Measurements from ENCODE around the gene BNC2. TPM values are rescaled to one million over a fixed set of nuclear protein-coding genes. Genes with fewer than 3 reads are reported as not detected.

The BNC2 gene
- total and polyA plus RNA-seq, 4 experiments from 2014 or later: not detected

- DNase-seq: no peak
- Histone ChIP-seq H3K36me3 (ENCODE audit: insufficient read depth, low read length) (no peaks in the 10 kb centered on the region), H3K9me3 (ENCODE audit: control insufficient read depth in 1 of 2, low read length in 2 of 2) (no peaks in the 10 kb centered on the region), H3K4me1 (ENCODE audit: insufficient read depth, low read length) (no peaks in the 10 kb centered on the region), H3K27me3 (ENCODE audit: insufficient read depth, low read length) (no peaks in the 10 kb centered on the region), H3K4me3 (ENCODE audit: low read length in 2 of 2) (no peak overlapping the region), H3K27ac (ENCODE audit: low read depth, low read length) (no peak overlapping the region)
- ChIA-PET CTCF (ENCODE audit: partially characterized antibody) (no interaction called here), POLR2A (ENCODE audit: partially characterized antibody) (no interaction called here)
- intact Hi-C loops (cut with micrococcal nuclease): no loop called here
- Mint-ChIP-seq H3K9me3 (peaks cover 0 to 9% (median 2%) of the 10 kb centered on the region in 8 donors), H3K27ac (no peak overlapping the region), H3K27me3 (no peaks in the 10 kb centered on the region), H3K36me3 (no peaks in the 10 kb centered on the region), H3K4me1 (no peaks in the 10 kb centered on the region), H3K4me3 (no peak overlapping the region)
These were observed 506.1 kb downstream of the BNC2 start for GRCh38 chr9:16364347-16364746.

- Mint-ChIP-seq H3K4me1 (no peaks in the 10 kb centered on the region), H3K27me3 (no peaks in the 10 kb centered on the region), H3K4me3 (no peak overlapping the region), H3K27ac (no peak overlapping the region), H3K36me3 (no peaks in the 10 kb centered on the region), H3K9me3 (peaks cover 0 to 8% (median 4%) of the 10 kb centered on the region in 8 donors)
- CTCF ChIA-PET (ENCODE audit: partially characterized antibody): no interaction called here
- no peak for DNase-seq
- H3K36me3 ChIP-seq (ENCODE audit: insufficient read depth, low read length): no peaks in the 10 kb centered on the region
- no peaks in the 10 kb centered on the region for H3K9me3 ChIP-seq (ENCODE audit: control insufficient read depth in 1 of 2, low read length in 2 of 2)
- H3K4me1 ChIP-seq (ENCODE audit: insufficient read depth, low read length): no peaks in the 10 kb centered on the region
- intact Hi-C loops (cut with micrococcal nuclease): no loop called here
- H3K27ac ChIP-seq (ENCODE audit: low read depth, low read length): no peak overlapping the region
- POLR2A ChIA-PET (ENCODE audit: partially characterized antibody): no interaction called here
- H3K4me3 ChIP-seq (ENCODE audit: low read length in 2 of 2): no peak overlapping the region
- no peaks in the 10 kb centered on the region for H3K27me3 ChIP-seq (ENCODE audit: insufficient read depth, low read length)
These were observed 506.6 kb downstream of the BNC2 start for GRCh38 chr9:16363916-16364315.

GRCh38 chr9:16363073-16363781 lies 507.2 kb downstream of the BNC2 start:
- no peak overlapping the region for H3K4me3 Mint-ChIP-seq
- no peaks in the 10 kb centered on the region for H3K4me1 Mint-ChIP-seq

GRCh38 chr9:16361939-16362338 lies 508.5 kb downstream of the BNC2 start:
- H3K27ac Mint-ChIP-seq: no peak overlapping the region
- no peaks in the 10 kb centered on the region for H3K27me3 Mint-ChIP-seq

More at GRCh38 chr9:16363073-16363781, 507.2 kb downstream of the BNC2 start:
- no peaks in the 10 kb centered on the region for H3K27me3 ChIP-seq (ENCODE audit: insufficient read depth, low read length)
- no peaks in the 10 kb centered on the region for H3K9me3 ChIP-seq (ENCODE audit: control insufficient read depth in 1 of 2, low read length in 2 of 2)
- H3K4me3 ChIP-seq (ENCODE audit: low read length in 2 of 2): no peak overlapping the region
- DNase-seq: no peak
- H3K27ac ChIP-seq (ENCODE audit: low read depth, low read length): no peak overlapping the region
- Mint-ChIP-seq H3K27ac (no peak overlapping the region), H3K27me3 (no peaks in the 10 kb centered on the region), H3K36me3 (no peaks in the 10 kb centered on the region), H3K9me3 (peaks cover 0 to 6% (median 4%) of the 10 kb centered on the region in 8 donors)
- intact Hi-C loops (cut with micrococcal nuclease): no loop called here
- POLR2A ChIA-PET (ENCODE audit: partially characterized antibody): no interaction called here
- no peaks in the 10 kb centered on the region for H3K4me1 ChIP-seq (ENCODE audit: insufficient read depth, low read length)
- CTCF ChIA-PET (ENCODE audit: partially characterized antibody): no interaction called here
- no peaks in the 10 kb centered on the region for H3K36me3 ChIP-seq (ENCODE audit: insufficient read depth, low read length)

GRCh38 chr9:16361118-16361517 lies 509.4 kb downstream of the BNC2 start:
- intact Hi-C loops (cut with micrococcal nuclease): no loop called here
- CTCF ChIA-PET (ENCODE audit: partially characterized antibody): no interaction called here
- peaks cover 0 to 8% (median 2%) of the 10 kb centered on the region in 8 donors for H3K9me3 Mint-ChIP-seq

More at GRCh38 chr9:16361939-16362338, 508.5 kb downstream of the BNC2 start:
- Mint-ChIP-seq H3K4me1 (no peaks in the 10 kb centered on the region), H3K9me3 (peaks cover 0 to 10% (median 3%) of the 10 kb centered on the region in 8 donors), H3K4me3 (no peak overlapping the region), H3K36me3 (no peaks in the 10 kb centered on the region)
- Histone ChIP-seq H3K4me3 (ENCODE audit: low read length in 2 of 2) (no peak overlapping the region), H3K27me3 (ENCODE audit: insufficient read depth, low read length) (no peaks in the 10 kb centered on the region), H3K36me3 (ENCODE audit: insufficient read depth, low read length) (no peaks in the 10 kb centered on the region), H3K27ac (ENCODE audit: low read depth, low read length) (no peak overlapping the region), H3K4me1 (ENCODE audit: insufficient read depth, low read length) (no peaks in the 10 kb centered on the region), H3K9me3 (ENCODE audit: control insufficient read depth in 1 of 2, low read length in 2 of 2) (no peaks in the 10 kb centered on the region)
- CTCF ChIA-PET (ENCODE audit: partially characterized antibody): no interaction called here
- POLR2A ChIA-PET (ENCODE audit: partially characterized antibody): no interaction called here
- intact Hi-C loops (cut with micrococcal nuclease): no loop called here
- DNase-seq: no peak

GRCh38 chr9:16360247-16360646 lies 510.2 kb downstream of the BNC2 start:
- no peak overlapping the region for H3K4me3 ChIP-seq (ENCODE audit: low read length in 2 of 2)
- no peak overlapping the region for H3K27ac ChIP-seq (ENCODE audit: low read depth, low read length)
- no peak overlapping the region for H3K27ac Mint-ChIP-seq
- ChIA-PET POLR2A (ENCODE audit: partially characterized antibody) (no interaction called here), CTCF (ENCODE audit: partially characterized antibody) (no interaction called here)
- H3K36me3 ChIP-seq (ENCODE audit: insufficient read depth, low read length): no peaks in the 10 kb centered on the region
- H3K4me3 Mint-ChIP-seq: no peak overlapping the region
- no peaks in the 10 kb centered on the region for H3K27me3 Mint-ChIP-seq
- no peaks in the 10 kb centered on the region for H3K27me3 ChIP-seq (ENCODE audit: insufficient read depth, low read length)
- H3K4me1 Mint-ChIP-seq: no peaks in the 10 kb centered on the region
- intact Hi-C loops (cut with micrococcal nuclease): no loop called here
- H3K4me1 ChIP-seq (ENCODE audit: insufficient read depth, low read length): no peaks in the 10 kb centered on the region
- peaks cover 0 to 7% (median 2%) of the 10 kb centered on the region in 8 donors for H3K9me3 Mint-ChIP-seq
- DNase-seq: no peak
- H3K36me3 Mint-ChIP-seq: no peaks in the 10 kb centered on the region
- no peaks in the 10 kb centered on the region for H3K9me3 ChIP-seq (ENCODE audit: control insufficient read depth in 1 of 2, low read length in 2 of 2)

More at GRCh38 chr9:16361118-16361517, 509.4 kb downstream of the BNC2 start:
- H3K4me3 ChIP-seq (ENCODE audit: low read length in 2 of 2): no peak overlapping the region
- H3K4me1 Mint-ChIP-seq: no peaks in the 10 kb centered on the region
- DNase-seq: no peak
- H3K4me1 ChIP-seq (ENCODE audit: insufficient read depth, low read length): no peaks in the 10 kb centered on the region
- H3K4me3 Mint-ChIP-seq: no peak overlapping the region
- no peaks in the 10 kb centered on the region for H3K36me3 Mint-ChIP-seq
- no peaks in the 10 kb centered on the region for H3K27me3 ChIP-seq (ENCODE audit: insufficient read depth, low read length)
- no peak overlapping the region for H3K27ac ChIP-seq (ENCODE audit: low read depth, low read length)
- no peaks in the 10 kb centered on the region for H3K36me3 ChIP-seq (ENCODE audit: insufficient read depth, low read length)
- H3K27ac Mint-ChIP-seq: no peak overlapping the region
- H3K27me3 Mint-ChIP-seq: no peaks in the 10 kb centered on the region
- POLR2A ChIA-PET (ENCODE audit: partially characterized antibody): no interaction called here
- H3K9me3 ChIP-seq (ENCODE audit: control insufficient read depth in 1 of 2, low read length in 2 of 2): no peaks in the 10 kb centered on the region

Measured in CD4-positive, alpha-beta memory T cell (primary cell).